Testis (tissue), 2 donors: ENCODE measurements around the gene JPH2.

Source experiments
- POLR2A ChIP-seq: fragments of 450-650 bp; IDR thresholded peaks from one replicate; pipeline ENCODE4 v1.6.1; 2017; ENCODE audit warnings: antibody characterized with exemption, mild to moderate bottlenecking, moderate library complexity
- TF ChIP-seq, protein P1 (sequence below), 3 experiments: fragments of 450-650 bp in 2 of 3; fragments of 200-600 bp in 1 of 3; sonication (generic) in 1 of 3; IDR thresholded peaks; one replicate each; pipeline ENCODE4 v1.5.1; 2016 to 2019; ENCODE audit warnings: antibody characterized with exemption in 3 of 3, mild to moderate bottlenecking in 2 of 3, moderate library complexity in 1 of 3

DNA sequence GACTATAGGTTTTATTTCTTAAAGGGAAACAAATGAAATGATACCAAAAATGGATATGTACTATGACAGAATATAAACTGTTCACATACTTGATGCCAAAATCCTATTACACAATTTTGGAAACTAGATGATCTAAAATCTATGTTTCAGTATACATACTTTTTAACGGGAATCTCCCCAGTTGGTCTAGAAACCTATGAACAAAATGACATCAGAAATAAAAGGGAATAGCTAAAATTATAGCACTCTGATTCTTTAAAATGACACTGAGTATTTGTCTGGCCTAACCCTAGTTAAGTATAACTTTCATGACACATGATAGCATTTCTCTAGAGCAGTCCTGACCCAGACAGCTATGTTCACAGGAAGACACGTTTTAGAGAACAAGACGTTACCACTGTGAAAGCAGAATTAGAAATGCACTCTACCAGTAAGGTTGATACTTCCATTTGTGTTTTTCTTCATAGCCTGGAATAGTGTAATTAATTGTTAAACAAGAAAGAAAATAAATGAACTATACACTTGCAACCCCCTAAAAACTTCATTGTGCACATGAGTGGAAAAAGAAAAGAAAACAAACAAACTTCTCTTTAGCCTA lies 20.2 kb upstream of the JPH2 start:
- no peak for TF ChIP-seq POLR2A
- TF ChIP-seq, protein P1, sequence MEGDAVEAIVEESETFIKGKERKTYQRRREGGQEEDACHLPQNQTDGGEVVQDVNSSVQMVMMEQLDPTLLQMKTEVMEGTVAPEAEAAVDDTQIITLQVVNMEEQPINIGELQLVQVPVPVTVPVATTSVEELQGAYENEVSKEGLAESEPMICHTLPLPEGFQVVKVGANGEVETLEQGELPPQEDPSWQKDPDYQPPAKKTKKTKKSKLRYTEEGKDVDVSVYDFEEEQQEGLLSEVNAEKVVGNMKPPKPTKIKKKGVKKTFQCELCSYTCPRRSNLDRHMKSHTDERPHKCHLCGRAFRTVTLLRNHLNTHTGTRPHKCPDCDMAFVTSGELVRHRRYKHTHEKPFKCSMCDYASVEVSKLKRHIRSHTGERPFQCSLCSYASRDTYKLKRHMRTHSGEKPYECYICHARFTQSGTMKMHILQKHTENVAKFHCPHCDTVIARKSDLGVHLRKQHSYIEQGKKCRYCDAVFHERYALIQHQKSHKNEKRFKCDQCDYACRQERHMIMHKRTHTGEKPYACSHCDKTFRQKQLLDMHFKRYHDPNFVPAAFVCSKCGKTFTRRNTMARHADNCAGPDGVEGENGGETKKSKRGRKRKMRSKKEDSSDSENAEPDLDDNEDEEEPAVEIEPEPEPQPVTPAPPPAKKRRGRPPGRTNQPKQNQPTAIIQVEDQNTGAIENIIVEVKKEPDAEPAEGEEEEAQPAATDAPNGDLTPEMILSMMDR (IDR thresholded peaks at IDR 0.05), result no peak
